GM11168 (cell line): Measurements from ENCODE around the gene IQGAP2.
"Not testable (repeated sequence)": the region's sequence is repeated elsewhere in the genome, so short reads cannot be mapped to it uniquely, and the experiment has no call there.

Experiments
- in situ Hi-C: fragments of 300-500 bp; cut with MboI; formaldehyde crosslinking; loops from one replicate; pipeline ENCODE4 v1.12.0; 2022; ENCODE audit warnings: low sequenced_read_pairs; ENCODE audit not compliant: unreplicated experiment

The IQGAP2 gene

DNA sequence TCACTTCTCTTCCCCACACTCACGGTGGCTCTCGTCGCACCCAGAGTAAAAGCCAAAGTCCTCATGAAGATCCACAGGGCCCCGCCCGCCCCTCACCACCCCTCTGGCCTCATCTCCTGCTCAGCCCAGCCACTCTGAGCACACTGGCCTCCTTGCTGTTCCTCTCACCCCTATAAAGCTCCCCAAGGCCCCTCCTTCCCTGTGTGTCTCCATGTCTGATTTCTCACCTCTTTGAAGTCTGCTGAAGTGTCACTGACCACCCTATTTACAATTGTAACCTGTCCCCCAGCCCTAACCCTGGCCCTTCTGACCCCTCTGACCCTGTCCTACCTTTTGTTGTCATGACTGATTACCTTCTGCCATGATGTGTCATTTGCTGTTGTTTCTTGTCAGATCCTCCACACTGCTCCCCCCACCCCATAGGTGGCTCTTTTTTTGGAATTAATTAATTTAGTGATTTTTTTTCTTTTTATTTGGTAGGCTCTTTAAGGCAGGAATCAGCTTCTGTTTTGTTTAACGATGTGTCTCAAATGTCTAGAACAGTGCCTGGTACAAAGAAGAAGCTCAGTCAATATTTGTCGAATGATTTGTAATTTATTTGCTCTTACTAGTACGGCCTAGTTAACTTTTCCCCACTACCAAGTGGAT lies 90.2 kb downstream of the IQGAP2 start:
- in situ Hi-C loops = no loop called here

DNA sequence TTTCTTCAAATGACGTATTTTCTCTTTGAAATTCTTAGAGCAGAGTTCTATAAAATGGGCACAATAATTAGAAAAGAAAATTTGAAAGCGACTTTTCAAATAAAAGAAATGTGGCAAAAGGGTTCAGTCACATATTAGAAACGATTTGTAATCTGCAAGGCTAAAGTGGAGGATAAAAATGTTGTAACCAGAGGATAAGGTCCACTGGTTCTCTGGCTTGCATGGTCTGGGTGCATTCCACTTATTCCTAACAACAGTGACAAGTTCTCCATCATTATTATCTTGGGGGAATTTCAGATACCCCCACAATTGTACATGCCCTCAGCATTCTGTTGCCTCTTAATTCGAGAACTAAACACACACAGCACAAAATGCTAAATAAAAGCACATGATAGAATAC lies 91.1 kb downstream of the IQGAP2 start:
- in situ Hi-C loops = no loop called here

- in situ Hi-C loops = no loop called here
Observed at GRCh38 chr5:76495870-76496269, 92.8 kb downstream of the IQGAP2 start.

- in situ Hi-C loops = no loop called here
Observed at GRCh38 chr5:76497065-76497460, 94.0 kb downstream of the IQGAP2 start.

- in situ Hi-C loops = no loop called here
Observed at GRCh38 chr5:76497986-76498717, 95.1 kb downstream of the IQGAP2 start.

GRCh38 chr5:76499507-76500161 lies 96.5 kb downstream of the IQGAP2 start:
- in situ Hi-C loops = no loop called here

DNA sequence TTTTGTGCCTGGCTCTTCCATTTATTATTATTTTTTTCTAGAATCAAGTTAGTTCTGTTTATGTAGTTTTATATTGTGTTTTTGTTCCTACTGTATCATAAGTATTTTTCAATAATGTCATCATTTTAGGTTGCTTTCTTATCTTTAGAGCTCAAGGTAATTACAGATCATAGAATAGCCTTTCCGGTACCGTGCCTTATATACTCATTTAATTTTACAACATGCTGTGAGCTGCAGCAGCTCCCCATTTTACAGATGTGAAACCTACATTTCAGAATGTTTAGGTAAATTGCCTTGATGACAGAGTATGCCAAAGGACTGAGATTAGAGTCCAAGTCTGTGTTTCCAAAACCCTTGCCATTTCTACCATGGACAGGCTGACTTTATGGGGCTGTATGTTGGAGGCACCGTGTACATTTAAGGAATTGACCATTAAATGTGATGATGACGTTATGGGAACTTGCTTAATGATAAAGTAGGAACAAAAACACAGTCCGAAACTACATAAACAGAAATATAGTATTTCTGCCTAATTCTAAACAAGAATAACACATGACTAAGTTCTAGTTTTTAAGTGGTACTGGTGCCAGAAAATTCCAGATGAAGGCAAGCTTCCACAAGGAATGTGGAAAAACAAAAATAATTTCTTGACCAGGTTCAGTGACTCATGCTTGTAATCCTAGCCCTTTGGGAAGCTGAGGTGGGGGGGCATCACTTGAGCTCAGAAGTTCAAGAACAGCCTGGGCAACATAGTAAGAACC lies 97.7 kb downstream of the IQGAP2 start:
- in situ Hi-C loops = no loop called here

GRCh38 chr5:76503929-76504328 lies 100.8 kb downstream of the IQGAP2 start:
- in situ Hi-C loops = no loop called here

- in situ Hi-C loops = no loop called here
Observed at GRCh38 chr5:76504901-76505564, 101.9 kb downstream of the IQGAP2 start.

DNA sequence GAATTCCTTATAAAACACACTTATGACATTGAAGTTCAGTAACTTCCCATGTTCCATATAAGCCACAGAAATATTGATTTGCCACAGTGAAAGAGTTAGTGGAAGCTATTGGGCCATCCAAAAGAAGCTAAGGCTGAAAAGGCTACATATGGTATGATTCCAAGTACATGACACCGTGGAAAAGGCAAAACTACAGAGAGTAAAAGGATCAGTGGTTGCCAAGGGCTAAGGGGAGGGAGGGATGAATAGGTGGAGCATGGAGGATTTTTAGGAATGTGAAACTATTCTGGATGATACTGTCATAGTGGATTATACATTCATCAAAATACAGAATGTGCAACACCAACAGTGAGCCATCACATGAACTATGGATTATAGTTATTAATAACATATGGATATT lies 110.4 kb downstream of the IQGAP2 start:
- in situ Hi-C loops = no loop called here

GRCh38 chr5:76514292-76514691 lies 111.2 kb downstream of the IQGAP2 start:
- in situ Hi-C loops = no loop called here

- in situ Hi-C loops = no loop called here
Observed at GRCh38 chr5:76514713-76515112, 111.6 kb downstream of the IQGAP2 start.

DNA sequence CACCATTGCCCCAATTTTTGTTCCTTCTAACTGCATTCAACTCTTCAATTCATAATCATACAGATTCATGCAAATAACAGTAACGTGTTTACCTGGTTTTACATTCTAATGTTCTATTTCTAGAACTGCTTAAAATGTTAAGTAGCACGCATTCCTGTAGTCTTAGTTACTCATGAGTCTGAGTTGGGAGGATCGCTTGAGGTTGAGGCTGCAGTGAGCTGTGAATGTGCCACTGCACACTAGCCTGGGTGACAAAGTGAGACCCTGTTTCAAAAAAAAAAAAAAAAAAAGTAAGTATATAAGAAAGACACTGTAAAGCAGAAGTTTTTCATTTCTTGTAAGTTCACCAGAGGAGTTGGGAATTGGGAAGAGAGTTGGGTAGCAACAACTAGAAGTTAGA lies 114.2 kb downstream of the IQGAP2 start:
- in situ Hi-C loops = no loop called here

DNA sequence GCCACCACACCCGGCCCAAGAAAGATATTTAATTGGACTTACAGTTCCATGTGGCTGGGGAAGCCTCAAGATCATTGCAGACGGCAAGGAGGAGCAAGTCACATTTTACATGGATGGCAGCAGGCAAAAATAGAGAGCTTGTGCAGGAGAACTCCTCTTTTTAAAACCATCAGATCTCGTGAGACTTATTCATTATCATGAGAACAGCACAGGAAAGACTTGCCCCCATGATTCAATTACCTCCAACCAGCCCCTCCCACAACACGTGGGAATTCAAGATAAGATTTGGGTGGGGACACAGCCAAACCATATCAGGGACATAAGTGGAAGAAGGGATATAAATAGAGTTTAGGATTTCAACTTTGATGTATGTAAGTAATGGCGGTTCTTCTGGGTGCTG lies 115.2 kb downstream of the IQGAP2 start:
- in situ Hi-C loops = not testable (repeated sequence)

- in situ Hi-C loops = no loop called here
Observed at GRCh38 chr5:76521240-76521758, 118.2 kb downstream of the IQGAP2 start.

DNA sequence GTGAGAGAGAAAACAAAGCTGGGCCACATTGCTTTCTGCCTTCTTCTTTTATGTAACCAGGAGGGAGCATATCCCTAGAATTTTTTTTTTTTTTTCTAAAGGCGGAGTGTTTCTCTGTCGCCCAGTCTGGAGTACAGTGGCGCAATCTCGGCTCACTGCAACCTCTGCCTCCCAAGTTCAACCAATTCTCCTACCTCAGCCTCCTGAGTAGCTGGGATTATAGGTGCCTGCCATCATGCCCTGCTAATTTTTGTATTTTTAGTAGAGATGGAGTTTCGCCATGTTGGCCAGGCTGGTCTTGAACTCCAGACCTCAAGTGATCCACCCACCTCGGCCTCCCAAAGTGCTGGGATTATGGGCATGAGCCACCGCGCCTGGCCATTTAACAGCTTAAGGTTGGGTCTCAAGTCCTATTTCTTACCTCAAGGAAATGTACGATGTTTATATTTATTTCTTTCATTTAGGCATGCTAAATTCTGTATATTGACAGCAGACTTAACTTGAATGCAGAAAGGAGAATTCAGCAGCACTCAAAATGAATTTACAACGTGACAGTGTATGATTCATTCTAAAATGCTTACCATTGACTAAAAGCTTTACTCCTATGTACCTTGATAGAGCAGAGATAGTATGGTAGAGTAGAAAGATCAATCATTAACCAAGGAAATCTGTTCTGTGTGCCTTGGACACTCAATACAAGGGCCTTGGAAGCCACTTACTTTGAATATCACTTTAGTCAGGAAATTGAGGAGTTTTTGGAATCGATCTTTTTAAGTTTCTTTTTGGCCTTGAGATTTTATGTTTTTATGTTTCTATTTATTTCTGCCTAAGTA lies 119.2 kb downstream of the IQGAP2 start:
- in situ Hi-C loops = no loop called here

DNA sequence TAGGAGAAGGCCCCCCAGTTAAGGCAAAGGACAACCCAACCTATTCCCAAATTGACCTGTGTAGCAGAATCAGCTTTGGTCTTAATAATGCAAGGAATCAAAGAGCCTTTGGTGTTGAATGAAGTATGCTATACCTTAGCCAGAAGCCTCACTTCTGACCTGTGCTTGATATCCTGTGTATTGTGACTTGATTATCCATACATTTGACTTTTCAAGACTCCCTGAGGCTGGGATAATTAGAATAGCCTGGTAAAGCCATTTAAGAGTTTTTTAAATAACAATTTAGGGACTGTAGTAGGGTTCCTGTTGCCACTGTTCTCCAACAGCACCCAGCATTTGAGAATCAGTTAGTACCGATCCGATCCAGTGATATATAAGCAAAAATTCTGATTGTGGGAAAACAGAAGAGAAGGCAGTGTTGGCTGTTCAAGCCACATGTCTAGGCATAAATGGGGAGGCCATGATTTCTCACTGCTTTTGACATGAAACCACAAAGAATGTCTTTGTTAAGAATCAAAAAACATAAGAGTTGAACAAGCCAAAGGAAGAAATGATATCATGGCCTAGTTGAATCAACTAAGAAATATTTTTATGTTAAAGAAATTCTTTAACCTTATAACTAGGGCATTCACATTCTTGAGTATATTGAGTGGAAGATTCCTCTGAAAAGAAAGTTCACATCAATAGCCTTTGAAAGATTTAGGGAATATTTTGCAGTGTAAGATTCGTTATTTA lies 121.2 kb downstream of the IQGAP2 start:
- in situ Hi-C loops = no loop called here

DNA sequence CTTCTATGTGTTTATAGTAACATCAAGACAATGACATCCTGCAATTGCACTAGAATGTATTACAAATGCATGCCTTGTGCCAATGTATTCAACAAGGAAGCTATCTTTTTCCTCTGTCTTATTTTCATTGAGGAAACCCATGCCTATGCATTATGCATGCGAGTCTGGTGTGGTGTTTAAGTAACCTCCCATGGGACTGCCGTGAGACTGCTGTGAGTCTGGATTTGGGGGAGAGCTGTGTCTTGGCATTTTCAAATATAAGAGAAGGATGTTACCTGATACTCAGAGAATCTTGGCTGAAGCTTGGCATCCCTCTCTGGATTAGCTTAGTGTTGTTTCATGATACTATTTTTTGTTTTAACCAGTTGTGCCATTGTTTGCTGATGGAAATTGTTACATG lies 121.8 kb downstream of the IQGAP2 start:
- in situ Hi-C loops = no loop called here

DNA sequence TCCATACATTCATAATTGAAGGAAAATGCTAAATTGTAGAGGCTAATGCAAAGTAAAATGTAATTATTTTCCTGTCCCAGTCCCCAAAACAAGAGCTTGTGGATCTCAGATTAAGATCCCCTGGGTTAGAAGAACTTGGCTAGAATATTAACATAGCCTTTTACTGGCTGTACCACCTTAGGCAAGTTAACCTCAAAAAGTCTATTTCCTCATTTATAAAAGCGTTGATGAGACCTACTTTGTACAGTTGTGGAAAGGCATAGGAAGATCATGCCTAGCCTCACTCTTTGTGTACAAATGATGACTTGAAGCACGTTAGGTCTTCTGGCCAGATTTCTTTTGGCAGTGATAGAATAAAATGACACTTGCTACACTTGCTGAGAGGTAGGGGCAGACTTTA lies 122.9 kb downstream of the IQGAP2 start:
- in situ Hi-C loops = no loop called here
